Neural cell (in vitro differentiated cells): ENCODE measurements around the gene MRTFA. TPM values are rescaled to one million over a fixed set of nuclear protein-coding genes. Genes with fewer than 3 reads are reported as not detected.
"Not testable (repeated sequence)": the region's sequence is repeated elsewhere in the genome, so short reads cannot be mapped to it uniquely, and the experiment has no call there.

ENCODE experiments used
- H2AFZ ChIP-seq: fragments of 200-600, 300-800 bp; sonication (generic), shearing (Covaris generic); 2 replicates; pipeline ENCODE4 v1.6.0; 2014; ENCODE audit warnings: low read depth, mild to moderate bottlenecking, antibody characterized with exemption, low read length, moderate library complexity
- H3F3A ChIP-seq: fragments of 200-600 bp; shearing (Covaris generic); 2 replicates; pipeline ENCODE4 v1.6.1; 2016; ENCODE audit warnings: mild to moderate bottlenecking, moderate library complexity, mixed read lengths, antibody characterized with exemption, low read length; ENCODE audit not compliant: insufficient read depth, poor library complexity, severe bottlenecking
- H3K27ac ChIP-seq: fragments of 200-600, 300-800 bp; sonication (generic), shearing (Covaris generic); 2 replicates; pipeline ENCODE4 v1.5.1; 2014; ENCODE audit warnings: mild to moderate bottlenecking, low read length, moderate library complexity
- H3K27me3 ChIP-seq: fragments of 300-800, 200-600 bp; sonication (generic), shearing (Covaris generic); 2 replicates; pipeline ENCODE4 v1.6.0; 2014; ENCODE audit warnings: mild to moderate bottlenecking, low read depth, low read length, moderate library complexity; ENCODE audit not compliant: insufficient read depth
- H3K36me3 ChIP-seq: fragments of 300-800, 200-600 bp; sonication (generic), shearing (Covaris generic); 2 replicates; pipeline ENCODE4 v1.5.1; 2014; ENCODE audit warnings: mild to moderate bottlenecking, antibody characterized with exemption, low read length, moderate library complexity; ENCODE audit not compliant: insufficient read depth
- H3K4me2 ChIP-seq: fragments of 300-800, 200-600 bp; sonication (generic), shearing (Covaris generic); 2 replicates; pipeline ENCODE4 v1.6.0; 2014; ENCODE audit warnings: mild to moderate bottlenecking, low read length
- H3K4me3 ChIP-seq: fragments of 300-800, 200-600 bp; sonication (generic), shearing (Covaris generic); 2 replicates; pipeline ENCODE4 v1.5.1; 2014; ENCODE audit warnings: mild to moderate bottlenecking, low read length, moderate library complexity
- H3K79me2 ChIP-seq: fragments of 200-600 bp; shearing (Covaris generic); replicated peaks from 2 replicates; pipeline ENCODE4 v1.6.0; 2014; ENCODE audit warnings: mild to moderate bottlenecking, low read length, moderate library complexity; ENCODE audit not compliant: insufficient read depth
- H3K9ac ChIP-seq: fragments of 300-800, 200-600 bp; sonication (generic), shearing (Covaris generic); 2 replicates; pipeline ENCODE4 v1.6.1; 2016; ENCODE audit warnings: mild to moderate bottlenecking, low read length, mixed read lengths
- H3K9me2 ChIP-seq: fragments of 200-600 bp; shearing (Covaris generic); 2 replicates; pipeline ENCODE4 v1.6.1; 2016; ENCODE audit warnings: mild to moderate bottlenecking, low read length, mixed read lengths; ENCODE audit not compliant: insufficient read depth
- H3K9me3 ChIP-seq: fragments of 200-600, 300-800 bp; sonication (generic), shearing (Covaris generic); 2 replicates; pipeline ENCODE4 v1.6.1; 2016; ENCODE audit warnings: mild to moderate bottlenecking, mixed run types, low read length, moderate library complexity, mixed read lengths
- H4K20me1 ChIP-seq: fragments of 200-600 bp; shearing (Covaris generic); 2 replicates; pipeline ENCODE4 v1.6.1; 2016; ENCODE audit warnings: mild to moderate bottlenecking, mixed run types; ENCODE audit not compliant: insufficient read depth
- EP300 ChIP-seq: fragments of 450-650 bp; conservative IDR thresholded peaks from 2 replicates; pipeline ENCODE4 v1.6.1; 2014; ENCODE audit warnings: antibody characterized with exemption, mild to moderate bottlenecking, moderate library complexity; ENCODE audit not compliant: poor library complexity, severe bottlenecking
- EZH2 ChIP-seq: fragments of 200-600, 300-800 bp; shearing (Covaris generic), sonication (generic); IDR thresholded peaks from 2 replicates; pipeline ENCODE4 v1.6.1; 2014; ENCODE audit warnings: antibody characterized with exemption, low read length, borderline replicate concordance, mild to moderate bottlenecking; ENCODE audit not compliant: insufficient read depth, poor library complexity, severe bottlenecking
- MXI1 ChIP-seq: fragments of 450-650 bp; conservative IDR thresholded peaks from 2 replicates; pipeline ENCODE4 v1.6.1; 2014; ENCODE audit warnings: antibody characterized with exemption, mild to moderate bottlenecking; ENCODE audit not compliant: poor library complexity, severe bottlenecking
- polyA plus RNA-seq: library from polyadenylated mRNA; depleted of rRNA; stranded (reverse); fragments of >200 nt; gene quantifications from 2 replicates; pipeline ENCODE4 v1.2.3, GENCODE V29; 2014
- TF ChIP-seq, protein P1 (sequence below): fragments of 450-650 bp; IDR thresholded peaks from 2 replicates; pipeline ENCODE4 v1.5.1; 2014; ENCODE audit warnings: antibody characterized with exemption, mild to moderate bottlenecking, moderate library complexity; ENCODE audit not compliant: poor library complexity, severe bottlenecking
- TF ChIP-seq, protein P2 (sequence below): IDR thresholded peaks from 2 replicates; pipeline ENCODE4 v1.6.1; 2012; ENCODE audit warnings: borderline replicate concordance

MRTFA gene
- polyA plus RNA-seq, 1 donor from 2014 or later: 19.3 TPM

DNA sequence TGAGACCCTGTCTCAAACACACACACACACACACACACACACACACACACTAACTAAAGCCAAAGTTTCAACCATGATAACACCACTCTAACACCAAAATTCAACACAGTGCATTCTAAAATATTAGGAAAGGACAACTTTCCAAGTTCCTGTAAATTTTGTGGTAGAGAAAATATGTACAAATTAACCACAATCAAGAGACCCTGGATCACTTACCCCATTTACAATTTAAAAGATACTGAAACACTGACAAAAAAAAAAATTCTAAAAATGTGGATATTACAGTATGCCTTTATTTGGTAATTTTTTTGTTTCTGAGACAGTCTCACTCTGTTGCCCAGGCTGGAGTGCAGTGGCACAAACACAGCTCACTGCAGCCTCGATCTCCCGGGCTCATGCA is 9.7 kb downstream of the MRTFA start:
- TF ChIP-seq EZH2 (no peak), EP300 (no peak), MXI1 (no peak)
- TF ChIP-seq, protein P1, sequence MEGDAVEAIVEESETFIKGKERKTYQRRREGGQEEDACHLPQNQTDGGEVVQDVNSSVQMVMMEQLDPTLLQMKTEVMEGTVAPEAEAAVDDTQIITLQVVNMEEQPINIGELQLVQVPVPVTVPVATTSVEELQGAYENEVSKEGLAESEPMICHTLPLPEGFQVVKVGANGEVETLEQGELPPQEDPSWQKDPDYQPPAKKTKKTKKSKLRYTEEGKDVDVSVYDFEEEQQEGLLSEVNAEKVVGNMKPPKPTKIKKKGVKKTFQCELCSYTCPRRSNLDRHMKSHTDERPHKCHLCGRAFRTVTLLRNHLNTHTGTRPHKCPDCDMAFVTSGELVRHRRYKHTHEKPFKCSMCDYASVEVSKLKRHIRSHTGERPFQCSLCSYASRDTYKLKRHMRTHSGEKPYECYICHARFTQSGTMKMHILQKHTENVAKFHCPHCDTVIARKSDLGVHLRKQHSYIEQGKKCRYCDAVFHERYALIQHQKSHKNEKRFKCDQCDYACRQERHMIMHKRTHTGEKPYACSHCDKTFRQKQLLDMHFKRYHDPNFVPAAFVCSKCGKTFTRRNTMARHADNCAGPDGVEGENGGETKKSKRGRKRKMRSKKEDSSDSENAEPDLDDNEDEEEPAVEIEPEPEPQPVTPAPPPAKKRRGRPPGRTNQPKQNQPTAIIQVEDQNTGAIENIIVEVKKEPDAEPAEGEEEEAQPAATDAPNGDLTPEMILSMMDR: no peak
- TF ChIP-seq, protein P2, sequence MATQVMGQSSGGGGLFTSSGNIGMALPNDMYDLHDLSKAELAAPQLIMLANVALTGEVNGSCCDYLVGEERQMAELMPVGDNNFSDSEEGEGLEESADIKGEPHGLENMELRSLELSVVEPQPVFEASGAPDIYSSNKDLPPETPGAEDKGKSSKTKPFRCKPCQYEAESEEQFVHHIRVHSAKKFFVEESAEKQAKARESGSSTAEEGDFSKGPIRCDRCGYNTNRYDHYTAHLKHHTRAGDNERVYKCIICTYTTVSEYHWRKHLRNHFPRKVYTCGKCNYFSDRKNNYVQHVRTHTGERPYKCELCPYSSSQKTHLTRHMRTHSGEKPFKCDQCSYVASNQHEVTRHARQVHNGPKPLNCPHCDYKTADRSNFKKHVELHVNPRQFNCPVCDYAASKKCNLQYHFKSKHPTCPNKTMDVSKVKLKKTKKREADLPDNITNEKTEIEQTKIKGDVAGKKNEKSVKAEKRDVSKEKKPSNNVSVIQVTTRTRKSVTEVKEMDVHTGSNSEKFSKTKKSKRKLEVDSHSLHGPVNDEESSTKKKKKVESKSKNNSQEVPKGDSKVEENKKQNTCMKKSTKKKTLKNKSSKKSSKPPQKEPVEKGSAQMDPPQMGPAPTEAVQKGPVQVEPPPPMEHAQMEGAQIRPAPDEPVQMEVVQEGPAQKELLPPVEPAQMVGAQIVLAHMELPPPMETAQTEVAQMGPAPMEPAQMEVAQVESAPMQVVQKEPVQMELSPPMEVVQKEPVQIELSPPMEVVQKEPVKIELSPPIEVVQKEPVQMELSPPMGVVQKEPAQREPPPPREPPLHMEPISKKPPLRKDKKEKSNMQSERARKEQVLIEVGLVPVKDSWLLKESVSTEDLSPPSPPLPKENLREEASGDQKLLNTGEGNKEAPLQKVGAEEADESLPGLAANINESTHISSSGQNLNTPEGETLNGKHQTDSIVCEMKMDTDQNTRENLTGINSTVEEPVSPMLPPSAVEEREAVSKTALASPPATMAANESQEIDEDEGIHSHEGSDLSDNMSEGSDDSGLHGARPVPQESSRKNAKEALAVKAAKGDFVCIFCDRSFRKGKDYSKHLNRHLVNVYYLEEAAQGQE: no peak
- no peaks in the 10 kb centered on the region for H3K9me3 ChIP-seq
- H3K36me3 ChIP-seq: no peaks in the 10 kb centered on the region
- H4K20me1 ChIP-seq: no peaks in the 10 kb centered on the region
- H3F3A ChIP-seq: no peaks in the 10 kb centered on the region
- H3K9me2 ChIP-seq: no peaks in the 10 kb centered on the region
- H3K4me3 ChIP-seq: no peak overlapping the region
- H3K79me2 ChIP-seq: peaks cover 69% of the 10 kb centered on the region
- no peak overlapping the region for H2AFZ ChIP-seq
- H3K27me3 ChIP-seq: no peaks in the 10 kb centered on the region
- H3K4me2 ChIP-seq: no peak overlapping the region
- no peak overlapping the region for H3K9ac ChIP-seq
- no peak overlapping the region for H3K27ac ChIP-seq

DNA sequence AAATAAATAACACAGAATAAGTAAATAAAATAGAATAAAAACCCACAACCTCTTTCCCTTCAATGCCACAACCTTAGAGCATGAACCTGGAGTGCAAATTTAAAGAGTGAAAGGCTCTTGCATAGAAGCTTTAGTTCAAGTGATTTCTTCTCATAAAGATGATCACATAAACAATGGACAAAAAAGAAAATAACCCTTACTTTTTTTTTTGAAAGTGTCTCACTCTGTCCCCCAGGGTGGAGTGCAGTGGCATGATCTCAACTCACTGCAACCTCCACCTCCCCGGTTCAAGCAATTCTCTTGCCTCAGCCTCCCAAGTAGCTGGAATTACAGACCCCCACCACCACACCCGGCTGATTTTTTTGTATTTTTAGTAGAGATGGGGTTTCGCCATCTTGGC is 10.7 kb downstream of the MRTFA start:
- not testable (repeated sequence) for H3K27me3 ChIP-seq, H2AFZ ChIP-seq, H3K4me3 ChIP-seq, H3K9me3 ChIP-seq, H4K20me1 ChIP-seq, H3K9me2 ChIP-seq, H3K27ac ChIP-seq, H3K36me3 ChIP-seq, H3K4me2 ChIP-seq, H3F3A ChIP-seq, H3K9ac ChIP-seq
- peaks cover 63% of the 10 kb centered on the region for H3K79me2 ChIP-seq

DNA sequence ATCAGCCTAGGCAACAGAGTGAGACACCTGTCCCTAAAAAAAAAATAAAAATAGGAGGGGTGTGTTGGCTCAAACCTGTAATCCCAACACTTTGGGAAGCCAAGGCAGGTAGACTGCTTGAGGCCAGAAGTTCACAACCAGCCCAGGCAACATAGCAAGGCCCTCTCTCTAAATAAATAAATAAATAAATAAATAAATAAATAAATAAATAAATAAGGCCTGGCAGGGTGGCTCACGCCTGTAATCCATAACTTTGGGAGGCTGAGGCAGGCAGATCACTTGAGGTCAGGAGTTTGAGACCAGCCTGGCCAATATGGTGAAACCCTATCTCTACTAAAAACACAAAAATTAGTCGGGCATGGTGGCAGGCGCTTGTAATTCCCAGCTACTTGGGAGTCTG is 11.2 kb downstream of the MRTFA start:
- not testable (repeated sequence) for H3K27me3 ChIP-seq, H3K4me2 ChIP-seq, H3K9ac ChIP-seq, H3K4me3 ChIP-seq, H3K27ac ChIP-seq, H3K9me2 ChIP-seq, H3F3A ChIP-seq, H3K9me3 ChIP-seq, H2AFZ ChIP-seq, H4K20me1 ChIP-seq, H3K36me3 ChIP-seq
- peaks cover 61% of the 10 kb centered on the region for H3K79me2 ChIP-seq
